GM12891 (cell line): ENCODE results near the gene DGCR2.

Experiments
- DNase-seq: peaks from one replicate; pipeline ENCODE4 v3.0.0; 2011; ENCODE audit warnings: low spot score; ENCODE audit not compliant: insufficient read length
- FAIRE-seq: peaks from 2 replicates; lab custom pipeline; 2011; peaks lifted over from hg19 to GRCh38; lab: Jason Lieb, UNC
- PAX5 ChIP-seq: IDR thresholded peaks from 2 replicates; pipeline ENCODE4 v1.6.1; 2011; ENCODE audit warnings: low read length, moderate library complexity, mild to moderate bottlenecking; ENCODE audit not compliant: insufficient read depth, severe bottlenecking
- POLR2A ChIP-seq: IDR thresholded peaks from 2 replicates; pipeline ENCODE4 v1.6.1; 2011; ENCODE audit warnings: low read depth, low read length, control low read depth
- POLR2AphosphoS5 ChIP-seq: IDR thresholded peaks from 2 replicates; pipeline ENCODE4 v1.6.1; 2011; ENCODE audit warnings: low read depth, low read length, control low read depth
- POU2F2 ChIP-seq: IDR thresholded peaks from 2 replicates; pipeline ENCODE4 v1.6.1; 2011; ENCODE audit warnings: low read depth, mild to moderate bottlenecking, control low read depth, low read length, moderate library complexity
- SPI1 ChIP-seq: IDR thresholded peaks from 2 replicates; pipeline ENCODE4 v1.6.1; 2011; ENCODE audit warnings: low read depth, low read length, control low read depth
- TAF1 ChIP-seq: IDR thresholded peaks from 2 replicates; pipeline ENCODE4 v1.6.1; 2011; ENCODE audit warnings: low read depth, low read length, control low read depth

The DGCR2 gene

GRCh38 chr22:19067696-19068348 lies 54.4 kb downstream of the DGCR2 start:
- FAIRE-seq, result no peak
- DNase-seq, result no peak
- no peak for TF ChIP-seq POLR2A

GRCh38 chr22:19066531-19067271 lies 55.5 kb downstream of the DGCR2 start:
- no peak for TF ChIP-seq PAX5
- no peak for TF ChIP-seq TAF1

GRCh38 chr22:19065929-19066328 lies 56.3 kb downstream of the DGCR2 start:
- FAIRE-seq (no peak), DNase-seq (no peak)
- TF ChIP-seq TAF1 (no peak), POLR2AphosphoS5 (no peak), POU2F2 (no peak), SPI1 (no peak), POLR2A (no peak), PAX5 (no peak)

More at GRCh38 chr22:19066531-19067271, 55.5 kb downstream of the DGCR2 start:
- FAIRE-seq (no peak), DNase-seq (no peak)

GRCh38 chr22:19065298-19065859 lies 56.8 kb downstream of the DGCR2 start:
- FAIRE-seq, result no peak
- TF ChIP-seq POLR2A, result no peak
- no peak for DNase-seq

- DNase-seq (no peak), FAIRE-seq (no peak)
- TF ChIP-seq PAX5 (no peak), SPI1 (no peak), POLR2A (no peak), POU2F2 (no peak), POLR2AphosphoS5 (no peak), TAF1 (no peak)
Observed at GRCh38 chr22:19064354-19065054, 57.7 kb downstream of the DGCR2 start.

- TF ChIP-seq POU2F2 (no peak), SPI1 (no peak), POLR2A (no peak), POLR2AphosphoS5 (no peak), PAX5 (no peak)
Observed at GRCh38 chr22:19063581-19064353, 58.4 kb downstream of the DGCR2 start.

GRCh38 chr22:19062943-19063308 lies 59.3 kb downstream of the DGCR2 start:
- DNase-seq (no peak), FAIRE-seq (no peak)
- TF ChIP-seq POLR2AphosphoS5 (no peak), SPI1 (no peak), POLR2A (no peak), POU2F2 (no peak), PAX5 (no peak), TAF1 (no peak)

More at GRCh38 chr22:19063581-19064353, 58.4 kb downstream of the DGCR2 start:
- FAIRE-seq, result no peak
- DNase-seq, result no peak

GRCh38 chr22:19062139-19062942 lies 59.9 kb downstream of the DGCR2 start:
- FAIRE-seq (no peak), DNase-seq (no peak)
- TF ChIP-seq SPI1, result no peak

- DNase-seq (no peak), FAIRE-seq (no peak)
- TF ChIP-seq TAF1, result no peak
- no peak for TF ChIP-seq POLR2A
- no peak for TF ChIP-seq SPI1
- no peak for TF ChIP-seq PAX5
- no peak for TF ChIP-seq POU2F2
- no peak for TF ChIP-seq POLR2AphosphoS5
Observed at GRCh38 chr22:19061471-19062138, 60.6 kb downstream of the DGCR2 start.
